ENCODE data around the gene CASP9. TPM values are rescaled to one million over a fixed set of nuclear protein-coding genes. Genes with fewer than 3 reads are reported as not detected.
"Not testable (repeated sequence)": the region's sequence is repeated elsewhere in the genome, so short reads cannot be mapped to it uniquely, and the experiment has no call there.

CASP9 gene
- total and polyA plus RNA-seq, 2 experiments from 2014 or later, result 7.7 to 25.0 TPM

- TF ChIP-seq ZNF331 (CRISPR knock-in tag; IDR thresholded peaks at IDR 0.05; ENCODE audit: low read depth) (no peak), CTCF (conservative IDR thresholded peaks at IDR 0.05; ENCODE audit: low read depth in 2 of 2) (no peak), ZNF462 (CRISPR knock-in tag; IDR thresholded peaks at IDR 0.05) (no peak), POLR2AphosphoS5 (IDR thresholded peaks at IDR 0.05; ENCODE audit: low read depth) (no peak), NANOG (IDR thresholded peaks at IDR 0.05; ENCODE audit: borderline replicate concordance) (no peak)
- H3K36me3 ChIP-seq (ENCODE audit: insufficient read depth), result no peaks in the 10 kb centered on the region
- H3K4me2 ChIP-seq, result no peak overlapping the region
- H3K4me3 Mint-ChIP-seq, result no peak overlapping the region
- no peaks in the 10 kb centered on the region for H3F3A ChIP-seq (replicated peaks; ENCODE audit: low read depth)
- 0 out of 3 replicates have a peak, but pooled peaks cover under 1% of the 10 kb centered on the region for H3K9me3 Mint-ChIP-seq
- H3K4me3 ChIP-seq, result no peak overlapping the region
- peaks cover 15% of the 10 kb centered on the region for H3K4me1 Mint-ChIP-seq
- DNase-seq (ENCODE audit: low spot score), result no peak
- H3K79me2 ChIP-seq (replicated peaks; ENCODE audit: insufficient read depth), result no peaks in the 10 kb centered on the region
- peaks cover 13% of the 10 kb centered on the region for H3K4me1 ChIP-seq (ENCODE audit: insufficient read depth)
- no peak overlapping the region for H3K27ac Mint-ChIP-seq
- H3K36me3 Mint-ChIP-seq (ENCODE audit: low read depth), result peaks cover 26% of the 10 kb centered on the region
- H4K20me1 ChIP-seq (replicated peaks; ENCODE audit: insufficient read depth), result no peaks in the 10 kb centered on the region
- H3K27me3 Mint-ChIP-seq (ENCODE audit: insufficient read depth, low read depth, poor library complexity), result peaks cover 4% of the 10 kb centered on the region
- no peaks in the 10 kb centered on the region for H3K9me2 ChIP-seq (ENCODE audit: insufficient read depth)
- ATAC-seq, result no peak
- no peaks in the 10 kb centered on the region for H3K27me3 ChIP-seq (ENCODE audit: insufficient read depth)
- H3K27ac ChIP-seq (ENCODE audit: low read depth), result no peak overlapping the region
- no peak overlapping the region for H2AFZ ChIP-seq
These were observed 31.4 kb downstream of the CASP9 start for GRCh38 chr1:15492596-15492995.

GRCh38 chr1:15491010-15491409, 33.0 kb downstream of the CASP9 start:
- H3K4me1 ChIP-seq (ENCODE audit: insufficient read depth); H3K27me3 ChIP-seq (ENCODE audit: insufficient read depth); ATAC-seq; H3K27ac Mint-ChIP-seq; H3K9me3 Mint-ChIP-seq; H3K27me3 Mint-ChIP-seq (ENCODE audit: insufficient read depth, low read depth, poor library complexity); H3K36me3 ChIP-seq (ENCODE audit: insufficient read depth); H3K9me2 ChIP-seq (ENCODE audit: insufficient read depth); H3K27ac ChIP-seq (ENCODE audit: low read depth); H3K4me3 ChIP-seq; H4K20me1 ChIP-seq (replicated peaks; ENCODE audit: insufficient read depth); H3F3A ChIP-seq (replicated peaks; ENCODE audit: low read depth); H3K79me2 ChIP-seq (replicated peaks; ENCODE audit: insufficient read depth); H3K4me3 Mint-ChIP-seq; DNase-seq (ENCODE audit: low spot score); H3K4me2 ChIP-seq; H2AFZ ChIP-seq: not testable (repeated sequence)
- Mint-ChIP-seq H3K36me3 (ENCODE audit: low read depth) (peaks cover 28% of the 10 kb centered on the region), H3K4me1 (peaks cover 12% of the 10 kb centered on the region)
